Measurements from ENCODE around the gene ZNF407.

The ZNF407 gene

DNA sequence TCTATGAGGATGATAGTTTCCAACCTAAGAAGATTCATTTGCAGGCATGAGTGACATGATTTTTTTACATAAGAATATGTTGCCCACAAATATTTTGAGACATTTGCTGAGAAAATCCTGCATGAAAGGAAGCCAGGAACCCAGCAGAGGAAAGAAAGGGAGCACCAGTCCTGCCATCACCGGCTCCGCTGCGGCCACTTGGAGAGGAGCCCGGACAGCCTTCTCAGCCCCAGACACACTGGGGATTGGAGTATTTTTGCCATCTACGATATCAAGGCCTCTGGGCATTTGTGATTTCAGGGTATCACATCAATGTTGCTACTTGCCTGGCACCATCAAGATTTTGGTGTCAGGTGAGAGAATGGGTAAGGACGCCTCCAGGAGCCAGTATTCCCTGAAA is 383.0 kb downstream of the ZNF407 start:
- DNase-seq, result no peak

DNA sequence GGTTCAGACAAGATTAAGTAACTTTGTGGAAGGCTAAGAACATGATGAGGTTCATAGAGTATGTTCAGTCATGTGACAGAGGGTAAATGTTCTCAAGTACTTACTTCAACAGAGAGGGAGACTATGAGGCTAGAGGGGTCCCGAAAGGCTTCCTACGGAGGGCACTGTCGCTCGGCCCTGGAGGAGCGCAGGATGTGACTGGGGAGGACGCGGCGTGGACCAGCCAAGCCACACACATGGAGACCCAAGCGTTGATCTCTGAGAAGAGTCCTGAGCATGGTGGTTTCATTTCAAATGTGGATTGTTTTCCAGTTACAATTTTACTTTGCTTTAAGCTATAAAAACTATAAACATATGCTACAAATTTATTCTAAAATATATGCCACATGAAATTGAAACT is 383.8 kb downstream of the ZNF407 start:
- DNase-seq, result no peak

DNA sequence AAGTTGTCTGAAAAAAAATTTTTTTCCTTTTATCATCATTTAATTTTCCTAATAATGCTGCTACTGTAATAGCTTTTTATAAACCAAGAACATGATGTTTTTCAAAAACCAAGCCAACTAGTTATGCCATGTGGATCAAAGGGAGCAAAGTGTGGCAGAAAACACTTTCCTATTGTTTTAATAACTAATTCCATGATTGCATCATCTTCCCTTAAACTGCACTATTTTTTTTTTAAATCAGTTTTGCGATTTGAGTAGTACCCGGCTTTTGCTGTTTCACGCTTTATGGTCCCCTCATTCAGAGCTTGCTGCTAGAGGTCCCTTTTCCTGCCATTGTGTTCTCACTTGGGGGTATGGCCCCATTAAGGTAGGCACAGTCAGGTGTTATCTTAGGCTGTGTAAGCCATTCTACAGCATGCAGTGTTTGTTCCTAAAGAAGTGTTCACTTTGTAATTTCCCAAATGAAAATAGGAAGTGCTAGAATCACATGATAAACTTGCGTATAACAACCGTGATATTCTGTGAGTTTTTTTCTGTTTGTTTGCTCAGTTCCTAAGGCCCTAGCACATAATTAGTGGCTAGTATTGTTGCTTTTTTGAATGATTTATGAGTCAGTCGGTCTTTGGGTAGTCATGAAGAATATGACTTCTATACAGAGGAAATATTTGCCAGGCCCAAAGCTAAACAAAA is 385.4 kb downstream of the ZNF407 start:
- DNase-seq, result no peak

DNA sequence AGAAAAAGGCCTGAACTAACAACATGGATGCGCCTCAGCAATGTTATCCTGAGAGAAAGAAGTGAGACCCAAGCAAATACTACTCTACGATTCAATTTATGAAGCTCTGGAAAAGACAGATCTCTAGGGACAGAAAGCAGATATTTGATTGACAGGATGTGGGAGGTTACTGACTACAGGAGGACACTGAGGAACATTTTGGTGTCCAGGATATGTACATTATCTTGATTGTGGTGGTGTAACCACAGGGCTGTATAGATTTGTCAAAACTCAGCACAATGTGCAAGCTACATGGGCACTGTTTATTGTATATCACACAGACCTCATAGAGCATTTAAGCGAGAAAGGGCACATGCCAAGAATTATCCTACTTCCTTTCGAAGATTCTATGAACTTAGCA is 391.5 kb downstream of the ZNF407 start:
- DNase-seq, result no peak

DNA sequence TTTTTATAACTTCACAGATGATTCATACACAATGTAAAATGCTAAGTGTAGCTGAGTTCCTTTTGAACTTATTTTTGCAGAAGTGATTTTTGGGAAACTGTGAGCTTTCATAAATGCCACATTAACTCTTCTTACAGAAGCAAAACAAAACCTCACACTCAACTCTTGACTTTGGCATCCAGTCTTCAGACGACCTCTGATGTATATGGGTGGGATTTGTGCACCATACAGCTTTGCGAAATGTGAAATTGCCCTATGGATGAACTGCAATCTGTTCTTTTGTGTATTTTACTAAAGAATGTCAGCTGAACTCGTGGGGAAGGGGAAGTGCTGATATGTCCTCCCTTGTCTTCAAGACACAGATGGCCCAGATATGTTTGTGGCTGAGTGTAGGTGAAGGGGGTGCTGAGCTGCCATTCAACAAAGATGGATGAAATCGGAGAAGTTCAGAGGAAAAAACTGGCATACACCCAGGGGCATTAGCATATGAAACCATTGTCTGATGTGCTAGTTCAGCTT is 393.0 kb downstream of the ZNF407 start:
- no peak for DNase-seq

DNA sequence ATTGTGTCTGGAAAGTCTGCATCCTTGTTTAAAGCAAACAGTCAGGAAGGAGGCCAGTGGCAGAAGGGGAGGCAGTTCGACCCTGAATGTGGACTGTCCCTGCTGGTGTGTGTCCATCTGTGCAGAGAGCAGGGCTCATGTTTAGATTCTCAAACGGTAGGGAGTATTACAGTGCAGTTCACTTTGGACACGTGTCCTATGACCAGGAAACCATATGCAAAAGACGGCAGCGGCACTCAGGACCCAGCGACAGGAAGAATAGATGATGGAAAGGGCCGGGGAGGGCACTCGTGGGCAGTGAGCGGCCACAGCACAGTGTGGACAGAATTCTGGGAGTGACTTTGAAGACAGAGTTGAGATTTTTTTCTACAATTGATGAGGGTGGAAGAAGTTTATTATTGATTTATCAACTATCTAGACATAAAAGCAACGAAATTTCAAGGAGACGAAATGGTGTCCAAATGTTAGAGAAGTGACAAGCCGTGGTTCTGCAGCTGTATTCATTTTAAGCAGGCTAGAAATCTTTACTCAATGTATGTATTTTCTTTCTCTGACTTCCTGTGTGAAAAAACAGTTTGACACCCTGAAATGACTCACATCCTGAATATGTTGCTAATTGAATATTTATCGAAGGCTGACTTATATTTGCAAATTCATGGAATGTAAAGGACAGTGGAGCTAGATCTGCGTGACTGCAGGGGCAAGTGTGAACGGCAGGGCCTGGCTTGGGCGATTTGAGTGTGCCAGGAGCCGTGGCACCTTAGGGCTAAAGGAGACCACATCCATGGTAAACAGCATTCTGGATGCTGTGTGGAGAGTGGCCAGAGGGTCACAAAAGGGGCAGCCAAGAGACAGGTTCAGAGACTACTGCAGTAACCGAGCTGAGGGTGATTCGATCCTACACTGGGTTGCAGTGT is 397.1 kb downstream of the ZNF407 start:
- no peak for DNase-seq

DNA sequence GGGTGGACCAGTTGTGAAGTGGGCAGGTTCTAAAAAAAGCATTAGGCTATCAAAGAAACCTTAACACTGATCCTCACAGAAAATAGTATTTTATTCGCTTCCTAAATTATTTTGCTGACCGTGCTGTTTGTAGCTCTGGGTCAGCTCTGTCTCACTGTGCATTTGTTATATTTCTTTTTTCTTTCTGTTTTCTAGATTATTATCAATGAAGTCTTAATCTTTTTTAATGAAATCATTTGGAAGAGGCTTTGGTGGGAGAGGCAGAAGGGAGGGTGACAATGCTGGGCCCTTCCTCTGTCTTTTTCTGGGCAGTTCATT is 397.7 kb downstream of the ZNF407 start:
- no peak for DNase-seq

DNA sequence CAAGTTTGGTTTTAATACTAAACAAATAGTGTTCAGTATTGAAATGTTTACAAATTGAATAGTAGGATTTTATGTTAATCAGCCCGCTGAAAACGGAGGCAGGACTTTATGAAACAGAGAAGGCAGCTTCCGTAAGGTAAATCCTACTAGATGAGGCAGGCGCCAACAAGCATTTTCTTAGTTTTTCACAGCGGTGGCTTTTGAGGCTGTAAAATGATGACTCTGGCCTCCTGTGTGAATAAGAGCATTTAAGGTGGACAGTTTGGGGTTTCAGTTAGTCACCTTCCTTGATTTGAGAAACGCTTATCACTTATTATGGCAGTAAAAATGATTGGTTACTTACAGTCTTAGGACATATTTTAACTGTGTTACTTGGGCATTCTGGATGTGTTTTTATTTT is 398.4 kb downstream of the ZNF407 start:
- DNase-seq, result no peak

DNA sequence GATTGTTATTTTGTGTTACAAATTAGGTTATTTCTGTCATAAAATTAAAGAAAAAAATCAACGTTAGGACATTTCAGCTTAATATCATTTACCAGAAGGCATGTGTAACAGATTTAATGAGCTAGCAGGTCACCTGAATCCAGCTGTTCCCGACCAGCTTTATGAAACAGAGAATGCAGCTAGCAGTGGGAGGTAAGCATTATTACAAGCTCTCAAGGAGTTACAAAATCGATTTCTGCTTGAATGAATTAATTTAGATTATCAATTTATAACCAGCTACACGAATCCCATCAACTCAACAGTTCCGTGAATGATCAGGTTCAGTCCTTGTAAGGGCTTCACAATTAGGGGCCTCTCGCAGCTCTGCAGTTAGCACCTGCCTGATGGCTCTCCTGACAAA is 399.3 kb downstream of the ZNF407 start:
- no peak for DNase-seq

DNA sequence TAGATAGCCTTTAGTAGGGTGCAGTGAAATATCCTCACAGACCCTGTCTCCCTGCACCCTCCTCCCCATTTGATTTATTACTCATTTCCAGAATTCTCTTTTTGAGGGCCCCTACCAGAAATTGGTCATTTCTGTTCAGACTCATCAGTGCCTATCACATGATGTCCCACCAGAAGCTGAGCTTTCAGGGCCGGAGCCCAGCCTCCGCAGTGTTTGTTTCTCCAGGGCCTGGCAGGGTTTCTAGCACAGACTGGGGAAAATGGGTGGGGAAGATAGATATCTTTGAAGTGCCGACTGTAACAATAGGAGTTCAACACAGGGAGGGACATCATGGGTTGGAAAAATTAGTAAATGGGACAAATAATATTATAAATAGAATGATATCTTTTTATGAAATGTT is 403.2 kb downstream of the ZNF407 start:
- no peak for DNase-seq

DNA sequence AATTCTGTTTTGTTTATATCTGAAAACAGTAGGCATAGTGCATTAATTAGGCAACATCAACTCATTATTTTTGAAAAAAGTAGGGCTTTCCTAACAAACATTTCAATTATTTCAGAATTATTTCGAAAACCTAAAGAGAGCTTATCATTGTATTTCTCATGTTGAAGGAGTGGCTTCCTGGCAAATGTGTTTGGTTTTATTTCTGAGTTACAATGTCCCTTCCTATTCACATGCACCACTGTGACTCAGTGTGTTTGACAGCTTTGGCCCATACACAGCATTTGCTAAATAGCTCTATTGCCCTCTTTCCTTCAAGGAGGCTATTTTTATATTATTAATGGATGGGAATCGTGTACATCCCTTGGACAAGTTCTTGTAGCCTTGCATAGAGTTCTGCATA is 405.4 kb downstream of the ZNF407 start:
- DNase-seq, result no peak

DNA sequence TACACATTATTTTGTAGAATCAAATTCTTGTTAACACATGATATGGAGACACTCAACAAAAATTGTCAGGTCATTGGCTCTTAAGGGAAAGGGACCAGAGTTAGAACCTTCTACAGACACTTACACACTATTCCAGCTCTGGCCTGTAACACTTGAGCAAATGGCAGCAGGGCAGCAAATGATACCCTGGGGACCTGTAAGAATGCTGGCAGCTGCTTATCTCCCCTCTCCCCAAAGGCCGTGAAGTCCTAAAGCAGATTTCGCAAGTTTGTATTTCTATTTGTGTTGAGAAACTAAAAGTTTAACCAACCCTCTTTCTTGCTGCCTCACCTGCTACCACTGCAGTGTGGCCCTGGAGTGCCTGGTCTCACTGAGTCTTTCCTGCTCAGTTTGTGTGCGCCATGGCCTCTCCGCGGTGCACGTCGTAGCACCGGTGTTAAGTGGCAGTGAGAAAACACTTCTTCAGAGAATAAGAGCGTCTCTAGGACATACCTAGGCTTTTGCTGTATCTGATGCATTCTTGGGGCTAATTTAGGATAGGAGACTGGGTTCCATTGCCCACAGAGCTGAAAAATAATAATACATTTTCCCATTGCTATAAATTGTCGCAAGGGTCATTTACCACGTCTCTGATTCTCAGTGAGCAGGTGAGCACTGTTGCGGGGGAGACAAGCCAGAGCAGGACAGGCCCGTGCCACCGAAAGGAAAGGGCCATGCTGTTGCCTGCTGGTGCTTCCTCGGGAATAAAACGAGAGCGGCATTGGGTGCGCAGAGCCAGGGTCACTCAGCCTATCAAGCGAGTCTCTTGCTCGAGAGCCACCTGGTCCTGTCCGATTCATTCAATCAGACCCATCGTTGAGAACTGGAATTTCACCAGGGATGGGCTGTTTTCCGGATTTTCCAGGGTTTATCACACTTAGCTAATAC is 406.4 kb downstream of the ZNF407 start:
- no peak for DNase-seq

DNA sequence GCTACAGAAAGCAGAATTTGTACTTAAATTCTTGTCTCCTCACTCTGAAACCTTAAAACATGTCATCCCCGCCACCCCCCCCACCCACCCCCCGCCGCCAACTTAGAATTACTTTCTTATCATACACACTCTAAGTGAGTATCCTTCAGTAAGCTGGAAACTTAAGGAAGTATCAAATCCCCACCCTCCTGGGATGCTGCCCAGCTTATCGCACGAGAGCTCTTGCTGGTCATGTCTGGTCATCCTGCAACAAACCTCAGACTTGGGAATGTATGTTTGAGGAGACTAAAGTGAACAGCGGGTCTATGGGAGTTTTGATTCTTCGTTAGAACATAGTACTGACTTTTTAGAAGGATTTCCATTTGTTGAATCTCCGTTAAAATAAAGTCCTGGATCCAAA is 408.0 kb downstream of the ZNF407 start:
- no peak for DNase-seq

DNA sequence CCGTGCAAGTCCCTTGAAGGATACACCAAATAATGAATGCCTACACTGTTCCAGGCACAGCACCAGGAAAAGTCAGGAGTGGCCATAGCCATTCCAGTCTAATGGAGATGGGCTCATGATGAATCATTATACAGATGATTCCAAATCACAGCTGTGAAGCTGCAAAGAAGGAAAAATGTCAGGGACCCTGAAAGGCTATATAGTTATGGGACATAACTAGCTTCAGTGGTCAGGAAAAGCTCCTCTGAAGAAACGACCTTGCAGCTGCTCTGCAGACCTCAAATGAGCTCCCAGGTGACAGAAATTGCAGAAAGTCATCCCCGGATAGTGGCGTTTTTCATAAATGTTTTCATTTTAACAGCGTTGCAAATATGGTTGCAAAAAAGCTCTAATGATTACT is 410.5 kb downstream of the ZNF407 start:
- DNase-seq, result no peak

DNA sequence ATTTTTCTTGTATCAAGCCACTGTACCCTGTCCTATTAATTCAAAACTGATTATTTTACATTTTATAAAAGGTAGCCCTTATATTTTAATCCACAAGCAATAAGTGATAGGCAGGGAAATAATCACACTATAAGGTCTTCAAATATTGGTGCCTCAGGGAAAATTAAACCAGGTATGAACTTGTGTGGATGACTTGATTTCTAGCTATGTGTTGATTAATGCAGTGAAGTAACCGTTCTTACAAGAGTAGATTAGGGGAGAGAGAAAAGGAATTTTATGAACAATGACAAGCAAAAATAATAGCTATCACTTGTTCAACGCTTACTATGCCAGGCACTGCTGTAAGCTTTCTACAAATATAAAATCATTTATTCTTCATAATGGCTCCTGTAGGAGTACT is 411.6 kb downstream of the ZNF407 start:
- DNase-seq, result no peak

DNA sequence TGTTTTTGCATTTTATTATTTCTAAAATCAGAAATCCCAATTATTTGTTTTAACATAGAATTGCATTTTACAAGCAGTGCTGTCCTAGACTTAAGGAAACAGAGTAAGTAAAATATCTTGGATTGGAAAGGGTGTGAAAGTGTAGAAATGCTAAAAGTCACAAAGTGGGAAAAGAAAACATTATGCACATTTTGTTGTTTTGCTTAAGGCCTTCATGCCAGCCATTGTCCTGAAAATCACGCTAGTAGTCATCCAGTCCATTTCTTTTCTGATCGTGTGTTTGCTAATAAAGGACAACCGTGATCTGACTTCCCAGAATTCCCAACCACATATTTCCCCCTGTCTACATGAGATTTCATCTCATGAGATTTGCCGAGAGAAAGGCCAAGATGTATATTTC is 412.2 kb downstream of the ZNF407 start:
- DNase-seq, result no peak

DNA sequence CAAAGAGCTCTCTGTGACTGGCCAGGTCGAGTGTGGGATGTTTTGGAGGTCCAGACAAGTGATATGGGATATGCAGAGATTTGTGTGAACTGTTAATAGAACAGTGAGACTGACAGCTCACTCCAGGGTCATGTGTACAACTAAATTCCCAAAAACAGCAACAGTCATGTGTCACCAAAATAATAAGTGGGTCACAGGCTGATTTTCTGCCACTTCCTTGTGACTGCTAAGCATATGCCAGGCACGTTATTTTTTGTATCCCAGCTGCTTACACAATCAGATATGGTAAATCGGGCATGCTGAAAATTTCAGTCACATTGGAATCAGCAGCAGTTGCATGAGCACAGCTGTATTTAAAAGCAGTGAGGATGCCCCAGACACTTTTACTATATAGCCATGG is 412.6 kb downstream of the ZNF407 start:
- DNase-seq, result no peak

DNA sequence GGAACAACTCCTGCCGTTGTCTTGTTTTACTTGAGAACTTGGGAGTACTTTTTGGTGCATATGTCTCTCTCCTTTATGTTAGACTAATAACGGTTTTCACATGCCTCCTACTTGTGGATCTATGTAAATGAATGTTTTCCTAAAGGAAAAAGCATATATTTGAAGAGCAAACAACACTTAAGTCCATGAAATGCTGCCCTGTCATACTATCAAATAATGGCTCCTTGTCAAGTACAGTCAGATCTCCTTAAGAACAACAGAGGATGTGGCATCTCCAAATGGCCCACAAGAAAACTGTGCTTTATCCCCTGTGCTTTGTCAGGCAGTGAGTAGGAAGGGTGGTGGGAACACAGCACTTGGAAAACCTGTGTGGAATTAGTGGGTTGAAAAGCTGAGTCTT is 413.0 kb downstream of the ZNF407 start:
- no peak for DNase-seq

DNA sequence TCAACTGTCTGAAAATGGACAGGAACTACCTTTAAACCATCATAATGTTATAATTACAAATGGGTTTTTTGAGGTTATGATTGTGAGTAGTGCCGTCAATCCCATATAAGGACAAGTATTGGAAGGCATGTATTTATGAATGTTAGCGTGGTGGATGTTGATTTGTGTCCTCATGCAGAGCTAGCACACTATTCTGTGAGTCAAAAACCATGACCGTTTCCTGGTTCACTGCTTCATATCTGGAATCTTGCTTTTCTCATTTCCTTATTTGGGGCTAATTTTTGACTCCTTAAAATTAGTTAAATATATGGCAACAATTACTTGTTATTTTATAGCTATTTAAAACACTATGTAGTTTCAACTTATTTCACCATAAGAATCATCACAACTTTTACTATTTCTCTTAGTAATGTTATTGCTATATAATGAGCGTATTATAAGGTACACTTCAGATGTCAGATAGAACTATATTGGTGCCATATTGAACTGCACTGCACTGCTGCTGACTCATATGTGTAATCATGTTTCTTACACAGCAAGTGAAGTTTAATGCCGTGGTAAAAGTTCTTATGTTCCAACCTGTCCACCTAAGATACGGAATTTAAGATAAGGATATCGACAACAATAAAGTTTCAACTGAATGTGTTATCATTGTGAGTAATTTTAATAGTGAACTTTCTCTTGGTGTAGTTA is 418.5 kb downstream of the ZNF407 start:
- no peak for DNase-seq

DNA sequence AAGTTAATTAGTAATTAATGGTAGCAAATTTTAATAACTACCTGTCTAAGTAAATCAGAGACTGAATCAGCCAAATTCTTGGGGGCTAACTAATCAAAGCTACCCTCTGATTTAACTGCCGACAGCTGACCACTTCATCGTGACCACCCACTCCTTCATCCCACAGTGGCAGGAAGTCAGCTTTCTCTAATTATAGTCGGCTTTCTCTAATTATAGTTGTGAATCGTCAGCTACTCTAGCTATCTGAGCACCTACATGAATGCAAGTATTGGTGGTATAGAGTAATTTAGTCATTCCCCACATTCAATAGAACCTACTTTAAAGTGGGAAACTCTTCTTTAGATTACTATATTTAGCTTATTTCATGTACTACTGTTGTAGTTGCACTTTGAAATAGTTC is 425.8 kb downstream of the ZNF407 start:
- DNase-seq, result no peak

DNA sequence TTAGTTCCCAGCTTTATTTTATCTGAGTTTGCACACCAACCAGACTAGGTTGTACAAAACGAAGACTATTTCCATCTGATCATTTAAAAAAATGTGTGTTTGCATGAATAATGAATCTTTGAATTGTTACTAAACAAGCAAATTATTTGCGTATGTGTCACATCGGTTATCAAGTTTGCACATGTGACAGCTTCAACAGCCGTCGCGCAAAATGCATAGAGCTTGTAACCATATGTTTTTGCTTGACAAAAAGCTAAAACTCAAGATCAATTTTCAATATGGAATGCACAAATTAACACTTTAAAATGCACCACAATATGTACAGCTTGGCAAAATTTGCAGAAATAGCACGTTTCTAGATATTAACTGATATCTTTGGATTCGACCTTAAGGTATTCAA is 427.2 kb downstream of the ZNF407 start:
- no peak for DNase-seq

DNA sequence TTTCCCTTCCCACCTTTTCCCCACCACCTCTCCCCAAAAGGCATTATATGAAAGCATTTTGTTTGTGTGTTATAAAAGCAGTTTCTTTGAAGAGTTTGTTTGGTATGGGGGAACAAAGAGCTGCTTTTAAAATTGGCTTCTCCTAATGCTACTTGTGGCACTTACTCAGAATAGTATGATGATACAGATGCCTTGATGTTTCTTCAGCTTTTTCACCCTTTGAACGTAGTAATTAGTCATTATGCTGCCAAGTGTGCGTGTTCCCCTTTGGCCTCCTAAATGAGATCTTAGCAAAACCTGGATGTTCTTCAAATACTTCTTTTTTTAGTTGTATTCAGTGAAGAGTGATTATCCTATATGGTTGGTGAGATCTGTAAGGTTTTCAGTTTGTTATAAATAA is 427.9 kb downstream of the ZNF407 start:
- DNase-seq, result no peak

DNA sequence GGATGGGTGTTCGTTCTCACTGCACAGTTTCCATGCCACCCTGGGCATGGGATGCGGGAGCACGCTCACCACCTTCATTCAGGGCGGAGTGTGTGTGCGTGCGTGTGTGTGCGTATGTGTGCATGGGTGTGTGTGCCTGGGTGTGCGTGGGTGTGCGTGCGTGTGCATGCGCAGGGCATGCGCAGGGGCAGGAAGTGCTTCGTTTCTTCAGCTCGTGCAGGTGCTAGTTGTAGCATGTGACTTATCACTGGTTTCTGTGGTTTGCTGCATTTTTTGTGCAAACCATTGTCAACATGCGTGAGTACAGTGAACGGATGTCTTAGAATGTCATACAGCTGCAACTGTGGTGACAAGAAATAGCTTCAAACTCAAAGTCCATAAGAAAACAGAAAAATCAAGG is 431.8 kb downstream of the ZNF407 start:
- no peak for DNase-seq
